Hindlimb muscle (tissue), 1 donor: ENCODE measurements around the gene CWC15. TPM values are rescaled to one million over a fixed set of nuclear protein-coding genes. Genes with fewer than 3 reads are reported as not detected.
"Not testable (repeated sequence)": the region's sequence is repeated elsewhere in the genome, so short reads cannot be mapped to it uniquely, and the experiment has no call there.

Experiments
- DNase-seq: peaks from one replicate; pipeline ENCODE4 v3.0.0-alpha.2; 2013
- polyA plus RNA-seq: library from polyadenylated mRNA; unstranded; fragments of 120-200 nt; gene quantifications from one replicate; pipeline ENCODE4 v1.2.1, GENCODE V29; 2013; ENCODE audit not compliant: insufficient read length

The CWC15 gene
- polyA plus RNA-seq, 1 donor, result 69.1 TPM

GRCh38 chr11:94948070-94948617 lies 25.2 kb downstream of the CWC15 start:
- DNase-seq, result no peak

GRCh38 chr11:94946812-94947211 lies 26.5 kb downstream of the CWC15 start:
- no peak for DNase-seq

DNA sequence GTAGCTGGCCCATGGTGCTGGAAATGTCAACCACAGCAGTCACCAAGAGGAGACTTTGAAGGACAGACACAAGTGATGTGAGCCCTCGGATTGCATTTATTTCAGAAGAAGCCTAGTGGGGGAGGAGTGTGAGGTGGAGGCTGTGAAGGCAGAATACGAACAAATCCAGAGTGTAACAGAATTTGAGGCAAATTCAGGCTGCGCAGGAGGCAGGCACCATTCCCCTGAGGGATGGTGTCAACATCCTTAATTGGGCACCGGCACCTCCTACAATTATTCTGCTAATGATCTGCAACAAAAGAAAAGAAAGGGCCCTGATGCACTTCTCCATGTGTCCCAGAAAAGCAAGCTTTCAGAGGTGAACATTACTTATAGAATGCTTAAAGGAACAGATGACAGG lies 32.2 kb downstream of the CWC15 start:
- no peak for DNase-seq

DNA sequence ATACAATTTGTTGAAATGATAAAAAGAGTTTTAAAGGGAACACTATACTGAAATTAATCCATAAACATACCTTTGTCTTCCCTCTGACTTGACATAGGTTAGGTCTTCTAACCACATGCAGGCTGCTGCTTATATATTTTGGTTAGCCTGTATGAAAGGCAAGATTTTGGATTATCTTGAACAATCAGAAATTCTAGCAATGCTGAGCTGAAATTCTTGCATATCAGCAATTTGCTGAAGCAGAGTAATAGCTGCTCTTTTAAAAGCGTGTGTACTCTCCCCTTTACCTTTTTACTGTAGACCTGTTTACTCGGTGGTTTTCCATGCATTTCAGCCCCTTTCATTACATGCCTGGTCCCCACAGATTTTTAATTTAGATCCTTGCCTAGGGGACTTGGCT lies 34.0 kb downstream of the CWC15 start:
- no peak for DNase-seq

DNA sequence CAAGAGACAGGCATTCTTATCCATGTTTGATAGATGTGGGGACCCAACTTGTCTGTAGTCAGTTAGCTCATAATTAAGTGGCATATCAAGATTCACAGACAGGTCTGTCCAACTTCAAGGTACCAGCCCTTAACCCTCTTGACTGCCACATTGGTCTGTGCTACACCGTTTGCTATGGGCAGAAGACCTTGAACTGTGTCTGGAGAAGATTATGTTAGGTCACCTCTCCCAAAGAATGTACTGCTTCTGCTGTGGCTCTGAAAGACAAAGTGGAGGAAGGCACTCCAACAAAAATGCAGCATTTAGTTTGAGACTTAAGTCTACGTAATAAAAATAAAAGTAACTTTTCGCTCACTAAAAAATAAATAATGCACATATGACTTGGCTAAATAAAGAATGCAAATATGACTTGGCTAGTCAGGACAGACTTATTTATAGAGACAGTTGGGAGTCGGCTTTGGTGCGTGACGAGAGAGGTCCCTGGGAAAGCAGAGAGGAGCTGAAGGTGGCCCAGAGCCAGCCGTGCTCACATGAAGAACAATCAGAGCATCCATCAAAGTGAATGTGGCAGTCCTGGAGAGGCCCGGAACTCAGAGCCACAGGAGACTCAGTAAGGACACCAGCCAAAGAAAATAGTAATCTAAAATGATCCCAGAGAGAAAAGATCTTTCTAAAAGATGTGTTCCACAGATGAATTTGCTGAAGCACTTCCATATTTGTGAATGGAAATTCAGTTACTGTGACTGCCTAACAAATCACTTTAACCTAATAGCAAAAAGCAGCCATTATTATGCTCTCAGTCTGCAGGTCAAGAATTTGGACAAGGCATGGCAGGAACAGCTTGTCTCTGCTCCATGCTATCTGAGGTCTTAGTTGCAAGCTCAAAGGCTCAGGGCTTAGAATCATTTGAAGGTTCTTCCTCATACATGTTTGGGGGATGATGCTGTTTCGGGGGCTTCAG lies 35.0 kb downstream of the CWC15 start:
- DNase-seq, result peak; percentile 87

- DNase-seq, result no peak
These were observed 38.5 kb downstream of the CWC15 start for GRCh38 chr11:94934846-94935245.

- DNase-seq, result no peak
These were observed 39.0 kb downstream of the CWC15 start for GRCh38 chr11:94934362-94934761.

GRCh38 chr11:94933223-94934130 lies 39.9 kb downstream of the CWC15 start:
- DNase-seq, result no peak

- no peak for DNase-seq
These were observed 40.9 kb downstream of the CWC15 start for GRCh38 chr11:94932503-94932902.

GRCh38 chr11:94932072-94932471 lies 41.3 kb downstream of the CWC15 start:
- not testable (repeated sequence) for DNase-seq

GRCh38 chr11:94928117-94928990 lies 45.0 kb downstream of the CWC15 start:
- DNase-seq, result no peak

DNA sequence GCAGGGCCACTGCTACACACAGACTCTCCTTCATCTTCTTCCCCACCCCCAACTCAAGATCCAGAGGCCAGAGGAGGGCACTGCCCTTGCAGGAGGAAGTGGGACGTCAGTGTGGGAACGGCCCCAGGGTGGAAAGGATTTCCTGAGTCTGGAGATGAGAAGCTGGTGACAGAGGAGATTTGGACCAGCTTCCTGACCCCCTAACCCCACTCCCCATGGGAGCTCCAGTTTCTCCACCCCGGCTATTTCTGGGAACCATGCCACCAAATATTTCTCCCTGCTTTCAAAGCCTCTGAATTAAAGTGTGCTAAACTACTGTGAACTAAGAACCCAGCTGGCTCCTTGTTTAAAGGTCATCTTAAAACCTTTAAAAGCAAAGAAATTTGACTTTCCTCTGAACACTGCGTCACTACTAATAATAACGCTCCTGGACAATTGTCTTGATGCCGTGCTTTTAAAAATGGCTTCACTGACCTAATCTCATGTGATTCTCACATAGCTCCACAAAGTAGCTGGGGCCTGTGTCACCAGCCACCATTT lies 46.6 kb downstream of the CWC15 start:
- peak; percentile 75 for DNase-seq

GRCh38 chr11:94926271-94926625 lies 47.1 kb downstream of the CWC15 start:
- DNase-seq, result no peak

DNA sequence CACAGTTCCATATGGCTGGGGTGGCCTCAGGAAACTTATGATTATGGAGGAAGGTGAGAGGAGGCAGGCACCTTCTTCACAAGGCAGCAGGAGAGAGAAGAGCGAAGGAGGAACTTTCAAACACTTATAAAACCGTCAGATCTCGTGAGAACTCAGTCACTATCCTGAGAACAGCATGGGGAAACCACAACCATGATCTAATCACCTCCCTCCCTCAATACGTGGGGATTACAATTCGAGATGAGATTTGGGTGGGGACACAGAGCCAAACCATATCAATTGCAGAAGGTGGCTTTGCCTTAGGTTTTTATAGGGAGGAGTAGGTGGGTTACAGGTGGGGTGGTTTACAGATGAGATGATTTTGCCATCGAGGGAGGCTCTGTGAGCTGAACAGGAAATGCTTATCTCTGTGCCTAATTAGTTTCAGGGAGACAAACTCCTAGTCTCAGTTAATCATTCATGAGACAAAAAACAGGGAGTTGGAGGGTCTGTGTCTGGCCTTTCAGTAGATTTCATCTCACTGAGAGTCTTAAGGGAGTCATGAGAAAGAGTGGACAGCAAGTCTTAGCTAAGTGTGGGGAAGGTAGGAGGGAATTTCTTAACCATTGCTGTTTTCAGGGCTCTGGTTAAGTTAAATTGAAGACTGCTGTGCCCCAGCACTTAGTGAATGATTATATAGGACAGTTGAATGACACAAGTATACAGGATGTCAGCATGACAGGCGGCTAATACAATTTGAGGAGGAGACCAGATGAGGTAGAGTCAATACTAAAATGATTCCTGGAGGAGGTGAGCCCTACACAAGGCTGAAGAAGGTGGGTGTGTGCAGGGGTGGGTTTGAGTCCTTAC lies 47.7 kb downstream of the CWC15 start:
- DNase-seq, result no peak

GRCh38 chr11:94924612-94925011 lies 48.7 kb downstream of the CWC15 start:
- DNase-seq, result no peak

DNA sequence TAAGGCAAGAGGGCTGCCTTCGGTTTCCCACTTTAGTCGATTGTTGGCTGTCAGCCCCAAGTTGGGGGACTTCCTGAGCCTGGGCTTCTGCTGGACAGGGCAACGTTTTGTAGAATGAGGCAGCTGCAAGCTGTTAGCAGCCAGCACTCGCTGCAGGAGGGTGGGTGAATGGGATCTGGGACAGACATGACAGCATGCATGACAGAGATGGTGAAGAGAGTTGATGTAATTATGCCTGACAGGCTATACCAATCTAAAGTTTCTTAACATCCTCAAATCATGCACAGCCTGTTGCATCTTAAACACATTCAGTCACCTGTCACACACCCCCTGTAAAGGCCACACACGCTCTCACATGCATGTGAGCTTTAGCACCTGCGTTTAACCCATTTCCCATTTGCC lies 49.2 kb downstream of the CWC15 start:
- DNase-seq, result no peak

GRCh38 chr11:94923004-94923334 lies 50.4 kb downstream of the CWC15 start:
- no peak for DNase-seq

DNA sequence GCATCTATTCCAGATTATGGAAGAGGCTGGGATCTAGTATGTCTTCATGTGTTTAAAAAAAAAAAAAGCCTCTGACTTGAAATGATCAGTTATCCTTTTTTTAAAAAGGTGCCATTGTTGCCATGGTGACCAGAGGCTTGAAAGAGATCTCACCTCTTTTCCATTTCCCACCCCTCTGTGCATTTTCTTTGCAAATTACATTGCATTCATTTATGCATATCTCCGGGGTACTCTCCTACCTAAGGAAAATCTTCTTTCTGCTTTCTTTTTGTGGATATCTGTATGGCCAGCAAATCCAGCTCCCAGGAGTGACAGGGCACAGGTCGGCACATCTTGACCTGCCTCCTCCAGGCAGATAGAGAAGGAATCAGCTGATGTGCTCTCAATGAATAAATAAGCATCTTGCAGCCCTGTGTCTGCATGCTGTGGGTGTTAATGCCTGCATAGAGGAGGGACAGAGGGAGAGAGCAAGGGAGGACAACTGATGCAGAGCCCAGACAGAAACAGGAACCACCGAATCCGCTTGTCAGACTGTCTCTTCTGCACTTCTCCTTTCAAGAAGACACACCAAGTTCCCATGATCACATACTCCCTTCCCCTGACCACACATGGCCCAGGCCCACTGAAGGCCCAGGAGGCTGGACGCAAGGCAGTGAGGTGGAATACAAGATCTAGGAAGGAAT lies 50.9 kb downstream of the CWC15 start:
- DNase-seq, result no peak

- no peak for DNase-seq
These were observed 53.0 kb downstream of the CWC15 start for GRCh38 chr11:94920311-94920710.

DNA sequence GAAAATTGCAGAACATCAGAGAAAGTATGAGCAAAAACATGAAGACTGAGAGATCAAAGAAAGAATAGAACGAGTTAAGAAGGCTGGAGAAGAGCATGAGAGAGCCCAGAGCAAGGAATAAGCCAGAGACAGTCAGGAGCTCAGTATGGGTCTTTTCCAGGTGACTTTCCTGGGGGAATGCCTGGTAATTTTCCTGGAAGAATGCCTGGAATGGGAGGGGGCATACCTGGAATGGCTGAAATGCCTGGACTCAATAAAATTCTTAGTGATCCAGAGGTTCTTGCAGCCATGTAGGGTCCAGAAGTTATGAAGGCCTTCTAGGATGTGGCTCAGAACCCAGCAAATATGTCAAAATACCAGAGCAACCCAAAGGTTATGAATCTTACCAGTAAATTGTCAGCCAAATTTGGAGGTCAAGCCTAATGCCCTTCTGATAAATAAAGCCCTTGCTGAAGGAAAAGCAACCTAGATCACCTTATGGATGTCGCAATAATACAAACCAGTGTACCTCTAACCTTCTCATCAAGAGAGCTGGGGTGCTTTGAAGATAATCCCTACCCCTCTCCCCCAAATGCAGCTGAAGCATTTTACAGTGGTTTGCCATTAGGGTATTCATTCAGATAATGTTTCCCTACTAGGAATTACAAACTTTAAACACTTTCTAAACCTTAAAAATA lies 59.5 kb downstream of the CWC15 start:
- DNase-seq, result not testable (repeated sequence)
